Measurements from ENCODE around the gene KCNK1. TPM values are rescaled to one million over a fixed set of nuclear protein-coding genes. Genes with fewer than 3 reads are reported as not detected.

The KCNK1 gene
- total and polyA plus RNA-seq, 2 of the 8 experiments (the other 6 are each of a cell fraction or from before 2014, with no cell fraction given): 11.9 to 16.5 TPM

GRCh38 chr1:233625087-233625486, 11.2 kb downstream of the KCNK1 start:
- 100% methylated on average over 2 of the region's 2 CpGs; no CpG with 5 or more reads in 1 of the 2 experiments for WGBS, 2 experiments (ENCODE audit: extremely low coverage in 1 of 2, insufficient coverage in 1 of 2, insufficient read length in 1 of 2, insufficient replicate concordance in 2 of 2, low coverage in 1 of 2, low lambda C conversion rate in 2 of 2, missing lambda C conversion rate in 1 of 2)
- CTCF ChIA-PET (ENCODE audit: partially characterized antibody): no interaction called here
- Histone ChIP-seq H3K79me2 (ENCODE audit: control insufficient read depth in 1 of 2, insufficient read depth in 2 of 2, low read length in 2 of 2) (peaks cover 0 to 19% of the 10 kb centered on the region in 2 experiments; a peak in 2 of 4 replicates), H3K27me3 (replicated peaks in 1 of 4; ENCODE audit: control insufficient read depth in 3 of 4, extremely low read depth in 1 of 4, insufficient read depth in 3 of 4, low read length in 3 of 4) (no peaks in the 10 kb centered on the region), H3K23me2 (ENCODE audit: low read depth, low read length) (no peaks in the 10 kb centered on the region), H3K23ac (ENCODE audit: insufficient read length) (no peak overlapping the region), H3K56ac (replicated peaks; ENCODE audit: insufficient read length, low read depth, low read length) (no peak overlapping the region), H3K9ac (replicated peaks in 1 of 4; ENCODE audit: extremely low read depth in 1 of 4, low read depth in 3 of 4, low read length in 3 of 4) (no peak overlapping the region), H2BK120ac (replicated peaks; ENCODE audit: low read depth, low read length) (no peak overlapping the region), H4K91ac (replicated peaks; ENCODE audit: insufficient read length, low read length) (no peak overlapping the region), H2AFZ (ENCODE audit: low read length) (no peak overlapping the region), H4K8ac (ENCODE audit: extremely low read depth, insufficient read depth, low read length) (no peak overlapping the region), H3K4me3 (ENCODE audit: extremely low read depth in 1 of 4, insufficient read depth in 2 of 4, low read depth in 3 of 4, low read length in 4 of 4) (no peak overlapping the region), H4K5ac (ENCODE audit: insufficient read length, low read depth, low read length) (no peak overlapping the region), H2BK15ac (ENCODE audit: low read length) (no peak overlapping the region), H3K79me1 (ENCODE audit: low read depth, low read length) (peaks cover 4% of the 10 kb centered on the region; the same call in 1 of the 2 replicates), H3K36me3 (ENCODE audit: control insufficient read depth in 2 of 4, insufficient read depth in 4 of 4, low read length in 3 of 4) (no peaks in the 10 kb centered on the region; a peak in 1 of 8 replicates), H2BK12ac (ENCODE audit: low read depth, low read length) (no peak overlapping the region), H3K4me1 (replicated peaks in 1 of 4; ENCODE audit: control insufficient read depth in 3 of 4, insufficient read depth in 4 of 4, low read length in 3 of 4) (no peaks in the 10 kb centered on the region), H3K18ac (ENCODE audit: extremely low read depth, low read length) (no peak overlapping the region), H3K4me2 (ENCODE audit: insufficient read depth in 1 of 2, low read depth in 2 of 2, low read length in 2 of 2) (no peak overlapping the region), H2BK5ac (ENCODE audit: low read depth, low read length) (no peak overlapping the region), H2AK5ac (ENCODE audit: low read depth, low read length) (no peak overlapping the region), H3K9me3 (ENCODE audit: insufficient read depth in 2 of 2, low read depth in 1 of 2, low read length in 1 of 2) (no peaks in the 10 kb centered on the region), H2BK20ac (ENCODE audit: low read length) (no peak overlapping the region), H3K4ac (replicated peaks; ENCODE audit: insufficient read length, low read depth, low read length) (no peak overlapping the region), H4K20me1 (replicated peaks in 1 of 2; ENCODE audit: control insufficient read depth in 1 of 2, insufficient read depth in 2 of 2, low read length in 2 of 2) (no peaks in the 10 kb centered on the region), H3K14ac (ENCODE audit: insufficient read length) (no peak overlapping the region), H3K27ac (ENCODE audit: low read depth, low read length) (no peak overlapping the region)
- POLR2A ChIA-PET (ENCODE audit: partially characterized antibody): no interaction called here
- DNase-seq (ENCODE audit: low read depth in 1 of 2, low spot score in 2 of 2) (no peak), FAIRE-seq (no peak)
- TF ChIP-seq FOSL1 (IDR thresholded peaks at IDR 0.05; ENCODE audit: insufficient read depth, low read depth, low read length) (no peak), SAP30 (IDR thresholded peaks at IDR 0.05; ENCODE audit: insufficient read depth, insufficient replicate concordance, low read length) (no peak), BCL11A (IDR thresholded peaks at IDR 0.05; ENCODE audit: low read depth in 2 of 2, low read length in 2 of 2) (no peak), RNF2 (IDR thresholded peaks at IDR 0.05; ENCODE audit: borderline replicate concordance, low read depth, low read length, missing control alignments, poor library complexity, severe bottlenecking) (no peak), CEBPB (IDR thresholded peaks at IDR 0.05; ENCODE audit: low read depth, low read length) (no peak), GTF2F1 (IDR thresholded peaks at IDR 0.05; ENCODE audit: borderline replicate concordance, low read depth, low read length) (no peak), NRF1 (IDR thresholded peaks at IDR 0.05; ENCODE audit: low read depth, low read length) (no peak), SIN3A (conservative IDR thresholded peaks at IDR 0.05 in 1 of 2, IDR thresholded peaks at IDR 0.05 in 1 of 2; ENCODE audit: low read depth in 1 of 2, low read length in 2 of 2) (no peak), MAFK (IDR thresholded peaks at IDR 0.05; ENCODE audit: low read depth, low read length) (no peak), BACH1 (IDR thresholded peaks at IDR 0.05; ENCODE audit: low read length) (no peak), ZNF274 (IDR thresholded peaks at IDR 0.05; ENCODE audit: borderline replicate concordance, extremely low read depth, low read length) (no peak), ASH2L (IDR thresholded peaks at IDR 0.05; ENCODE audit: low read length) (no peak), CHD1 (IDR thresholded peaks at IDR 0.05; ENCODE audit: low read depth, low read length) (no peak), HDAC6 (IDR thresholded peaks at IDR 0.05; ENCODE audit: low read depth, low read length) (no peak), TEAD4 (IDR thresholded peaks at IDR 0.05; ENCODE audit: low read depth, low read length) (no peak)

All from H1 (cell line).